GM23338 (cell line): Measurements from ENCODE around the gene CYP27A1. TPM values are rescaled to one million over a fixed set of nuclear protein-coding genes. Genes with fewer than 3 reads are reported as not detected.
A peak's percentile ranks its signal among the peaks of the same experiment; 100 is the strongest.

Experiments used
- ATAC-seq: fragments of 200-7000 bp; cut with Tn5 transposase; 3 replicates; pipeline ENCODE4 v1.9.1; 2020
- DNase-seq: peaks from one replicate; pipeline ENCODE4 v3.0.0-alpha.2; 2015; ENCODE audit warnings: low spot score
- H2AFZ ChIP-seq: fragments of 200-600 bp; sonication (generic); 2 replicates; pipeline ENCODE4 v1.8.0; 2016; ENCODE audit warnings: antibody characterized with exemption, mild to moderate bottlenecking, moderate library complexity
- H3F3A ChIP-seq: fragments of 200-600 bp; sonication (generic); replicated peaks from 2 replicates; pipeline ENCODE4 v1.8.0; 2017; ENCODE audit warnings: antibody characterized with exemption, mixed run types, low read depth
- H3K27ac ChIP-seq: fragments of 200-600 bp; sonication (generic); 2 replicates; pipeline ENCODE4 v1.6.1; 2016; ENCODE audit warnings: low read depth
- H3K27me3 ChIP-seq: fragments of 200-600 bp; sonication (generic); 2 replicates; pipeline ENCODE4 v1.8.0; 2016; ENCODE audit warnings: mild to moderate bottlenecking, mixed run types, moderate library complexity; ENCODE audit not compliant: insufficient read depth
- H3K36me3 ChIP-seq: fragments of 200-600 bp; sonication (generic); 2 replicates; pipeline ENCODE4 v1.8.0; 2016; ENCODE audit warnings: mild to moderate bottlenecking; ENCODE audit not compliant: insufficient read depth
- H3K4me1 ChIP-seq: fragments of 200-600 bp; sonication (generic); 2 replicates; pipeline ENCODE4 v1.8.0; 2016; ENCODE audit warnings: mild to moderate bottlenecking, moderate library complexity; ENCODE audit not compliant: insufficient read depth
- H3K4me2 ChIP-seq: fragments of 200-600 bp; sonication (generic); 2 replicates; pipeline ENCODE4 v1.7.1; 2017; ENCODE audit warnings: mixed run types
- H3K4me3 ChIP-seq: fragments of 200-600 bp; sonication (generic); 2 replicates; pipeline ENCODE4 v1.6.1; 2016; ENCODE audit warnings: mixed run types
- H3K79me2 ChIP-seq: fragments of 200-600 bp; sonication (generic); replicated peaks from 2 replicates; pipeline ENCODE4 v1.8.0; 2017; ENCODE audit warnings: mild to moderate bottlenecking; ENCODE audit not compliant: insufficient read depth
- H3K9me2 ChIP-seq: fragments of 200-600 bp; sonication (generic); 2 replicates; pipeline ENCODE4 v1.8.0; 2017; ENCODE audit not compliant: insufficient read depth
- H4K20me1 ChIP-seq: fragments of 200-600 bp; sonication (generic); replicated peaks from 2 replicates; pipeline ENCODE4 v1.8.0; 2017; ENCODE audit warnings: mild to moderate bottlenecking; ENCODE audit not compliant: insufficient read depth
- H3K27ac Mint-ChIP-seq: 2 replicates; pipeline ENCODE4 v1.8.0; 2020; ENCODE audit warnings: inconsistent platforms, mild to moderate bottlenecking, moderate library complexity, mixed read lengths
- H3K27me3 Mint-ChIP-seq: 3 replicates; pipeline ENCODE4 v1.8.0; 2022; ENCODE audit warnings: low read depth, mild to moderate bottlenecking, moderate library complexity, mixed read lengths, inconsistent platforms; ENCODE audit not compliant: insufficient read depth, poor library complexity
- H3K36me3 Mint-ChIP-seq: 3 replicates; pipeline ENCODE4 v1.8.0; 2021; ENCODE audit warnings: low read depth, mild to moderate bottlenecking, inconsistent platforms, moderate library complexity, mixed read lengths
- H3K4me1 Mint-ChIP-seq: 3 replicates; pipeline ENCODE4 v1.8.0; 2020; ENCODE audit warnings: mild to moderate bottlenecking, inconsistent platforms, mixed read lengths
- H3K4me3 Mint-ChIP-seq: 3 replicates; pipeline ENCODE4 v1.8.0; 2021; ENCODE audit warnings: moderate library complexity, mild to moderate bottlenecking, inconsistent platforms, mixed read lengths
- H3K9me3 Mint-ChIP-seq: 3 replicates; pipeline ENCODE4 v1.8.0; 2020; ENCODE audit warnings: moderate library complexity, mild to moderate bottlenecking, inconsistent platforms, mixed read lengths
- CREB1 ChIP-seq: fragments of 250-450 bp; sonication (Bioruptor Pico); IDR thresholded peaks from 2 replicates; pipeline ENCODE4 v1.5.0; 2020; ENCODE audit warnings: low read depth, mild to moderate bottlenecking, moderate library complexity
- ETS1 ChIP-seq: IDR thresholded peaks from 2 replicates; pipeline ENCODE4 v1.6.1; 2016; ENCODE audit warnings: antibody characterized with exemption
- JUNB ChIP-seq: IDR thresholded peaks from one replicate; pipeline ENCODE4 v1.6.1; 2016; ENCODE audit warnings: antibody characterized with exemption; ENCODE audit not compliant: unreplicated experiment
- REST ChIP-seq: IDR thresholded peaks from one replicate; pipeline ENCODE4 v1.6.1; 2018; ENCODE audit warnings: antibody characterized with exemption; ENCODE audit not compliant: unreplicated experiment
- STAT1 ChIP-seq: IDR thresholded peaks from one replicate; pipeline ENCODE4 v1.6.1; 2016; ENCODE audit warnings: antibody characterized with exemption; ENCODE audit not compliant: unreplicated experiment
- ZNF114 ChIP-seq: fragments of 250-450 bp; sonication (Bioruptor Pico); IDR thresholded peaks from 2 replicates; pipeline ENCODE4 v1.5.0; 2020; ENCODE audit warnings: mild to moderate bottlenecking, moderate library complexity
- ZNF331 ChIP-seq: fragments of 250-450 bp; sonication (Bioruptor Pico); IDR thresholded peaks from 2 replicates; pipeline ENCODE4 v1.5.0; 2020; ENCODE audit warnings: low read depth, mild to moderate bottlenecking, moderate library complexity
- ZNF462 ChIP-seq: fragments of 250-450 bp; sonication (Bioruptor Pico); IDR thresholded peaks from 2 replicates; pipeline ENCODE4 v1.5.0; 2020; ENCODE audit warnings: mild to moderate bottlenecking, moderate library complexity
- polyA plus RNA-seq: library from polyadenylated mRNA; unstranded; fragments of >200 nt; fragmentation: Nextera tagmentation; extraction: Ambion mirVana; gene quantifications from 2 replicates; pipeline ENCODE4 v1.2.1, GENCODE V29; 2016
- total RNA-seq: library from RNA; depleted of rRNA; stranded (reverse); fragments of >200 nt; shearing (Covaris generic); gene quantifications from 2 replicates; pipeline ENCODE4 v1.2.3, GENCODE V29; 2014
- TF ChIP-seq, protein P1 (sequence below), 2 experiments: fragments of 200-600 bp in 1 of 2; sonication (generic) in 1 of 2; conservative IDR thresholded peaks; 2 replicates each; pipeline versions ENCODE4 v1.5.1 to v1.6.1; 2016 to 2017; ENCODE audit warnings: antibody characterized with exemption in 2 of 2, low read depth in 2 of 2, mild to moderate bottlenecking in 2 of 2, moderate library complexity in 1 of 2

Gene CYP27A1
- total and polyA plus RNA-seq, 2 experiments from 2014 or later: 2.2 to 6.9 TPM

- Mint-ChIP-seq H3K27ac (peak overlapping the region; percentile 91), H3K4me3 (no peak overlapping the region), H3K27me3 (no peaks in the 10 kb centered on the region), H3K36me3 (peaks cover 73% of the 10 kb centered on the region), H3K9me3 (no peaks in the 10 kb centered on the region), H3K4me1 (peaks cover 4% of the 10 kb centered on the region; the same call in 1 of the 3 replicates)
- Histone ChIP-seq H3K4me1 (no peaks in the 10 kb centered on the region), H4K20me1 (peaks cover 13% of the 10 kb centered on the region), H3K79me2 (no peaks in the 10 kb centered on the region), H3K36me3 (peaks cover 35% of the 10 kb centered on the region), H3K27ac (no peak overlapping the region), H3K4me3 (no peak overlapping the region), H2AFZ (no peak overlapping the region), H3K27me3 (no peaks in the 10 kb centered on the region), H3F3A (no peaks in the 10 kb centered on the region), H3K9me2 (no peaks in the 10 kb centered on the region), H3K4me2 (no peak overlapping the region)
- no peak for ATAC-seq
- TF ChIP-seq ETS1 (no peak), JUNB (no peak), ZNF114 (CRISPR knock-in tag) (no peak), ZNF462 (no peak), ZNF331 (CRISPR knock-in tag) (no peak), REST (no peak), STAT1 (no peak), CREB1 (CRISPR knock-in tag) (no peak)
- TF ChIP-seq, protein P1, sequence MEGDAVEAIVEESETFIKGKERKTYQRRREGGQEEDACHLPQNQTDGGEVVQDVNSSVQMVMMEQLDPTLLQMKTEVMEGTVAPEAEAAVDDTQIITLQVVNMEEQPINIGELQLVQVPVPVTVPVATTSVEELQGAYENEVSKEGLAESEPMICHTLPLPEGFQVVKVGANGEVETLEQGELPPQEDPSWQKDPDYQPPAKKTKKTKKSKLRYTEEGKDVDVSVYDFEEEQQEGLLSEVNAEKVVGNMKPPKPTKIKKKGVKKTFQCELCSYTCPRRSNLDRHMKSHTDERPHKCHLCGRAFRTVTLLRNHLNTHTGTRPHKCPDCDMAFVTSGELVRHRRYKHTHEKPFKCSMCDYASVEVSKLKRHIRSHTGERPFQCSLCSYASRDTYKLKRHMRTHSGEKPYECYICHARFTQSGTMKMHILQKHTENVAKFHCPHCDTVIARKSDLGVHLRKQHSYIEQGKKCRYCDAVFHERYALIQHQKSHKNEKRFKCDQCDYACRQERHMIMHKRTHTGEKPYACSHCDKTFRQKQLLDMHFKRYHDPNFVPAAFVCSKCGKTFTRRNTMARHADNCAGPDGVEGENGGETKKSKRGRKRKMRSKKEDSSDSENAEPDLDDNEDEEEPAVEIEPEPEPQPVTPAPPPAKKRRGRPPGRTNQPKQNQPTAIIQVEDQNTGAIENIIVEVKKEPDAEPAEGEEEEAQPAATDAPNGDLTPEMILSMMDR (conservative IDR thresholded peaks at IDR 0.05; ENCODE audit: low read depth in 2 of 2): no peak
- DNase-seq: no peak
Observed at GRCh38 chr2:218745559-218746469, 36.1 kb upstream of the CYP27A1 start.
